Pancreas (tissue), 10 donors: ENCODE data around the gene LMBR1. TPM values are rescaled to one million over a fixed set of nuclear protein-coding genes. Genes with fewer than 3 reads are reported as not detected.

Experiments
- ATAC-seq, 4 donors: fragments of 200-7000 bp; cut with Tn5 transposase; one replicate each; pipeline versions ENCODE4 v1.8.0 to v1.9.1; 2020; ENCODE audit warnings: mild to moderate bottlenecking in 4 of 4, moderate library complexity in 4 of 4
- DNase-seq, 6 donors: peaks; one replicate each; pipeline ENCODE4 v3.0.0-alpha.2; 2020
- FAIRE-seq: peaks from 2 replicates; lab custom pipeline; 2012; peaks lifted over from hg19 to GRCh38; lab: Jason Lieb, UNC
- H3K27ac ChIP-seq, 4 donors: fragments of 200-600 bp; sonication (generic); 1 replicate in 3 of 4; 2 replicates in 1 of 4; pipeline versions ENCODE4 v1.5.0 to v1.8.0; 2020
- H3K27me3 ChIP-seq, 4 donors: fragments of 200-600 bp; one replicate each; pipeline ENCODE4 v1.8.0; 2021
- H3K36me3 ChIP-seq, 3 donors: fragments of 200-600 bp; sonication (generic) in 1 of 3; one replicate each; pipeline versions ENCODE4 v1.5.0 to v1.8.0; 2020 to 2021
- H3K4me1 ChIP-seq, 3 donors: fragments of 200-600 bp; one replicate each; pipeline ENCODE4 v1.8.0; 2021
- H3K4me3 ChIP-seq, 4 donors: fragments of 200-600 bp; sonication (generic) in 2 of 4; one replicate each; pipeline versions ENCODE4 v1.5.0 to v1.8.0; 2020 to 2021
- H3K9me3 ChIP-seq, 4 donors: fragments of 200-600 bp; one replicate each; pipeline ENCODE4 v1.8.0; 2021
- CTCF ChIP-seq, 4 donors: fragments of 200-600 bp; sonication (generic) in 3 of 4; IDR thresholded peaks; one replicate each; pipeline versions ENCODE4 v1.5.0 to v1.8.0; 2021; ENCODE audit warnings: antibody characterized with exemption in 4 of 4
- WGBS, 2 donors: extraction: QIAGEN DNeasy Blood & Tissue Kit; methylation state at CpG; one replicate each; pipeline ENCODE4 v1.1.7; 2013; 5-methylcytosine and 5-hydroxymethylcytosine counted together
- intact Hi-C, 3 donors: fragments of 100-400 bp; cut with DNase I; formaldehyde crosslinking; loops; one replicate each; pipeline versions ENCODE4 v1.11.1 to v1.14.2; 2022
- polyA plus RNA-seq, 2 donors: library from polyadenylated mRNA; stranded (reverse); fragments of 200-250 nt; gene quantifications; one replicate each; pipeline ENCODE4 v1.2.3, GENCODE V29; 2013
- total RNA-seq, 6 donors: library from RNA; stranded (reverse); fragmentation: NEBNext Ultra II Directional in 4 of 6; extraction: Animal tissue kit (Norgen Biotek cat#: 25700) in 4 of 6; gene quantifications; one replicate each; pipeline versions ENCODE4 v1.2.1 to v1.2.4, GENCODE V29; 2021 to 2023
- donor health status: healthy with polysubstance abuse.
- donor health status: DM: no; HTN: no; CAD: no; lungs with moderate emphysema.
- donor health status: DM: no; HTN: no; CAD: no.
- donor health status: control.
- donor health status: control.
- donor health status: Bipolar disorder and iron deficiency.
- donor health status: DM: yes; HTN: yes; CAD: no.
- donor health status: DM: no; HTN: no; CAD: no.
- donor health status: DM: no; HTN: no; CAD: no.
- donor health status: DM: yes; HTN: yes; CAD: no.

Gene LMBR1
- total and polyA plus RNA-seq, 8 donors: 6.7 to 40.4 (median 24.7) TPM

GRCh38 chr7:156768698-156769472, 124.1 kb downstream of the LMBR1 start:
- Histone ChIP-seq H3K4me1 (no peaks in the 10 kb centered on the region), H3K27me3 (no peaks in the 10 kb centered on the region), H3K9me3 (no peaks in the 10 kb centered on the region), H3K4me3 (no peak overlapping the region), H3K36me3 (no peaks in the 10 kb centered on the region), H3K27ac (no peak overlapping the region)
- FAIRE-seq: no peak
- ATAC-seq: no peak
- 92 to 94% methylated on average over 6 of the region's 6 CpGs for WGBS, 2 donors
- no peak for TF ChIP-seq CTCF (IDR thresholded peaks at IDR 0.05)
- DNase-seq: no peak
- intact Hi-C loops: loop anchor here in 1 of 3 donors (10.0 kb wide), 1 partner anchor 954 kb away; the partner anchor contains the start of gene SHH

- 96 to 97% methylated on average over 6 of the region's 6 CpGs for WGBS, 2 donors
- no peaks in the 10 kb centered on the region for H3K27me3 ChIP-seq
- FAIRE-seq (no peak), ATAC-seq (no peak), DNase-seq (no peak)
- no peak overlapping the region for H3K4me3 ChIP-seq
- H3K9me3 ChIP-seq: no peaks in the 10 kb centered on the region
- H3K36me3 ChIP-seq: no peaks in the 10 kb centered on the region
- intact Hi-C loops: loop anchor here in 1 of 3 donors (10.0 kb wide), 1 partner anchor 952 kb away; the partner anchor contains the start of gene SHH
- H3K4me1 ChIP-seq: no peaks in the 10 kb centered on the region
- no peak overlapping the region for H3K27ac ChIP-seq
- TF ChIP-seq CTCF (IDR thresholded peaks at IDR 0.05): no peak
These were observed 126.3 kb downstream of the LMBR1 start for GRCh38 chr7:156766666-156767065.

- ATAC-seq: no peak
- FAIRE-seq: no peak
- Histone ChIP-seq H3K27me3 (no peaks in the 10 kb centered on the region), H3K9me3 (no peaks in the 10 kb centered on the region), H3K27ac (no peak overlapping the region), H3K36me3 (no peaks in the 10 kb centered on the region), H3K4me3 (no peak overlapping the region), H3K4me1 (no peaks in the 10 kb centered on the region)
- intact Hi-C loops: loop anchor here in 1 of 3 donors (10.0 kb wide), 1 partner anchor 951 kb away; the partner anchor contains the start of gene SHH
- 65 to 69% methylated on average over 7 of the region's 7 CpGs for WGBS, 2 donors
- DNase-seq: no peak
- no peak for TF ChIP-seq CTCF (IDR thresholded peaks at IDR 0.05)
These were observed 126.9 kb downstream of the LMBR1 start for GRCh38 chr7:156765901-156766656.

- ATAC-seq (no peak), FAIRE-seq (no peak), DNase-seq (no peak)
- intact Hi-C loops: loop anchor here in 1 of 3 donors (10.0 kb wide), 1 partner anchor 950 kb away; the partner anchor contains the start of gene SHH
- no peaks in the 10 kb centered on the region for H3K27me3 ChIP-seq
- H3K36me3 ChIP-seq: no peaks in the 10 kb centered on the region
- 87 to 91% methylated on average over 3 of the region's 3 CpGs for WGBS, 2 donors
- H3K9me3 ChIP-seq: no peaks in the 10 kb centered on the region
- H3K27ac ChIP-seq: no peak overlapping the region
- no peak for TF ChIP-seq CTCF (IDR thresholded peaks at IDR 0.05)
- no peak overlapping the region for H3K4me3 ChIP-seq
- H3K4me1 ChIP-seq: no peaks in the 10 kb centered on the region
These were observed 128.2 kb downstream of the LMBR1 start for GRCh38 chr7:156764766-156765165.
